Tibial artery (tissue), 4 donors: ENCODE data around the gene SLC7A6OS.
A peak's percentile ranks its signal among the peaks of the same experiment; 100 is the strongest.

Experiments
- DNase-seq, 2 donors: peaks; one replicate each; pipeline ENCODE4 v3.0.0-alpha.2; 2019
- H3K27ac ChIP-seq, 2 donors: fragments of 200-600 bp; sonication (generic) in 1 of 2; 1 replicate in 1 of 2; 2 replicates in 1 of 2; pipeline ENCODE4 v1.5.1; 2018 to 2019; ENCODE audit warnings: mild to moderate bottlenecking in 1 of 2
- H3K27me3 ChIP-seq, 2 donors: fragments of 200-600 bp; sonication (generic) in 1 of 2; one replicate each; pipeline versions ENCODE4 v1.5.1 to v1.6.0; 2016 to 2019
- H3K36me3 ChIP-seq, 3 donors: fragments of 200-600 bp; sonication (generic) in 2 of 3; one replicate each; pipeline ENCODE4 v1.5.1; 2016 to 2019; ENCODE audit warnings: mild to moderate bottlenecking in 2 of 3
- H3K4me1 ChIP-seq, 4 donors: fragments of 200-600 bp; sonication (generic) in 2 of 4; 1 replicate in 3 of 4; 2 replicates in 1 of 4; pipeline ENCODE4 v1.5.1; 2016 to 2019
- H3K4me3 ChIP-seq, 2 donors: fragments of 200-600 bp; sonication (generic) in 1 of 2; 1 replicate in 1 of 2; 2 replicates in 1 of 2; pipeline ENCODE4 v1.5.1; 2018 to 2019; ENCODE audit warnings: mild to moderate bottlenecking in 2 of 2
- H3K9me3 ChIP-seq, 3 donors: fragments of 200-600 bp; sonication (generic) in 1 of 3; one replicate each; pipeline ENCODE4 v1.5.1; 2016 to 2019
- CTCF ChIP-seq, 2 experiments: fragments of 200-600 bp in 1 of 2; fragments of 450-650 bp in 1 of 2; IDR thresholded peaks; one replicate each; pipeline ENCODE4 v1.5.1; 2017 to 2019; ENCODE audit warnings: antibody characterized with exemption in 2 of 2, mild to moderate bottlenecking in 1 of 2, moderate library complexity in 1 of 2
- intact Hi-C: fragments of 100-400 bp; cut with DNase I; formaldehyde crosslinking; loops from one replicate; pipeline ENCODE4 v1.15.0; 2023; ENCODE audit warnings: low total_unique reads

Gene SLC7A6OS

DNA sequence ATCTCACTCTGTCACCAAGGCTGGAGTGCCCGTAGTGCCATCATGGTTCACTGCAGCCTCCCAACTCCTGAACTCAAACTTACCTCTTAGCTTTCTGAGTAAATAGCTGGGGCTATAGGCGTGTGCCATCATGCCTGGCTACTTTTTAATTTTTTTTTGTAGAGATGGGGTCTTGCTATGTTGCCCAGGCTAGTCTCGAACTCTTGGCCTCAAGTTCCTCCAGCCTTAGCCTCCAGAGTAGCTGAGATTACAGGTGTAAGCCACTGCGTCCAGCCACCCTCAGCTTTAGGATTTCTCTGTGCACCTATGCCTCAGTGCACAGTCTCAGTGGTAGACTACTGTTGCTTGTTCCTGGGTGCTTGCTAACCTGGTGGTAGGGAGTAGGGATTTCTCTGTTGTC lies 41.0 kb downstream of the SLC7A6OS start:
- no peak for DNase-seq
- Histone ChIP-seq H3K4me1 (peaks cover 0 to 19% (median 12%) of the 10 kb centered on the region in 4 donors), H3K9me3 (no peaks in the 10 kb centered on the region), H3K27me3 (no peaks in the 10 kb centered on the region), H3K36me3 (peaks cover 9 to 20% (median 16%) of the 10 kb centered on the region in 3 donors), H3K4me3 (no peak overlapping the region), H3K27ac (no peak overlapping the region)
- no peak for TF ChIP-seq CTCF (IDR thresholded peaks at IDR 0.05)
- intact Hi-C loops: no loop called here

DNA sequence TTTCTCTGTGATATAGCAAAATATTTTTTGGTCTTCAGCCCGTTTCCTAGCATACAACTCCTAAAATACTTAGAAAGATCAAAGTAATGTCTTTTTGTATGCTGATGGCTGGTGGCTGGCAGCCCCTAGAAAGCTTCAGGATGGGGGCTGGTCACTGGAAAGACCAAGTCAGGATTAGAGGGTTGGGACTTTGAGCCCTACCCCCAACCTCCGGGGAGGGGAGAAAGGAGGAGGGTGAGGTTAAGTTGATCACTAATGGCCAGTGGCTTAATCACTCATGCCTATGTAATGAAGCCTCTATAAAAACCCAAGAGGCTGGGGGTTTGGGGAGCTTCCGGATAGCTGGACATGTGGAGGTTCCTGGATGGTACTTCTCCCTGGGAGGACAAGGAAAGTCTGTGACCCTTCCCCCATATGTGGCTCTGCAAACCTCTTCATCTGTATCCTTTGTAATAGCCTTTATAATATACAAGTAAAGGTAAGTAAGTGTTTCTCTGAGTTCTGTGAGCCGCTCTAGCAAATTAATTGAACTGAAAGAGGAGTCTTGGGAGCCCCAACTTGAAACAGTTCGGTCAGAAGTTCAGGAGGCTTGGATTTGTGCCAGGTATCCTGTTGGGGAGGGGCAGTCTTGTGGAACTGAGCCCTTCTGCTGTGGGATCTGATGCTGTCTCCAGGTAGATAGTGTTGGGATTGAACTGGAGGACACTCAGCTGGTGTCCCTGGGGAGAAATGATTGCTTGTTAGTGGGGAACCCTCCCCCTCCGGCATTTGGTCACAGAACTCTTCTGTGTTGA lies 42.9 kb downstream of the SLC7A6OS start:
- peaks cover 0 to 2% (median 0%) of the 10 kb centered on the region in 3 donors for H3K36me3 ChIP-seq
- no peaks in the 10 kb centered on the region for H3K27me3 ChIP-seq
- H3K4me3 ChIP-seq: no peak overlapping the region
- TF ChIP-seq CTCF (IDR thresholded peaks at IDR 0.05): no peak
- peaks cover 0 to 28% (median 17%) of the 10 kb centered on the region in 4 donors for H3K4me1 ChIP-seq
- H3K9me3 ChIP-seq: no peaks in the 10 kb centered on the region
- no peak for DNase-seq
- H3K27ac ChIP-seq: no peak overlapping the region
- intact Hi-C loops: no loop called here

DNA sequence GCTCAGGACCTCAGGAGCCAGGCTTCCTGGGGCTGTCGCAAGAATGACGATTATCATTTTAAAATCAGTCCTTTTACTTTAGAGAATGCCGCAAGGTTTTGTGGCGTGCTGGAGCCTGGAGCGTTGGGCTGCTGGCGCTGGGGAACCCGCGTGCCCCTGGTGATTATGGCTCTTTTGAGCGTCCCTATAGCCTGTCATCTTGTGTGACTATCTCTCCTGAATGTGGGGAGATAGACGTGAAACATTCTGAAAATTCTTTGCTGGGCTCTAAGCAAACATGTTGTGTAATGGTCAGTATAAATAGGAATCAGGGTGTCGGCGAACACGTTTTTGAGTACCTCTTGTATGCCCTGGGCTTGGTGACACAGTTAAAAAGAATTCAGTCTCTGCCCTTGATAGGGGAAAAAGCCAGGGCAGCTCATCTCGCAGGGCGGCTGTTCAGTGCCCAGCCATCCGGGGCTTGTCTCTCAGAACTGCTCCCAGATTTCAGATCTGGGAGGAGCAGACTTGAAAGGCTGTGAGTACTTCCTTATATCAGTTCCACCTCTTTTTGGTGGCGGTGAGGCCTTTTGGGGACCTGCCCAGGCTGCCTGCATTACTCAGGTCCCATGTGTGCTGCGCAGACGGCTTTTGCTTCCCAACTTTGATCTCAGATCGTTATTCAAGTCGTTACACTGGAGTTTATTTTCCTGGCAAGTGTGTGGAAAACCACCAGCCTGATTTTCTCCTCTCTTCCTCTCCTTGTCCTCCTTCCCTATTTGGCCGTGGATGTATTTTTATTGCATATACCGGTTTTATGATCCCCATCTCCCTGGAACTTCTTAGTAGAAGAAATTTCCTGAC lies 45.4 kb downstream of the SLC7A6OS start:
- H3K9me3 ChIP-seq: no peaks in the 10 kb centered on the region
- H3K4me3 ChIP-seq: peak overlapping the region; percentile 73 to 83
- peaks cover 2 to 5% (median 2%) of the 10 kb centered on the region in 3 donors for H3K36me3 ChIP-seq
- H3K27ac ChIP-seq: peak overlapping the region; percentile 89 to 96
- H3K27me3 ChIP-seq: no peaks in the 10 kb centered on the region
- no peak for TF ChIP-seq CTCF (IDR thresholded peaks at IDR 0.05)
- H3K4me1 ChIP-seq: peaks cover 0 to 31% (median 15%) of the 10 kb centered on the region in 4 donors
- intact Hi-C loops: loop anchor here (2.0 kb wide), 1 partner anchor 26 kb away; no protein-coding TSS in a partner anchor
- DNase-seq: peak; percentile 81 to 83

DNA sequence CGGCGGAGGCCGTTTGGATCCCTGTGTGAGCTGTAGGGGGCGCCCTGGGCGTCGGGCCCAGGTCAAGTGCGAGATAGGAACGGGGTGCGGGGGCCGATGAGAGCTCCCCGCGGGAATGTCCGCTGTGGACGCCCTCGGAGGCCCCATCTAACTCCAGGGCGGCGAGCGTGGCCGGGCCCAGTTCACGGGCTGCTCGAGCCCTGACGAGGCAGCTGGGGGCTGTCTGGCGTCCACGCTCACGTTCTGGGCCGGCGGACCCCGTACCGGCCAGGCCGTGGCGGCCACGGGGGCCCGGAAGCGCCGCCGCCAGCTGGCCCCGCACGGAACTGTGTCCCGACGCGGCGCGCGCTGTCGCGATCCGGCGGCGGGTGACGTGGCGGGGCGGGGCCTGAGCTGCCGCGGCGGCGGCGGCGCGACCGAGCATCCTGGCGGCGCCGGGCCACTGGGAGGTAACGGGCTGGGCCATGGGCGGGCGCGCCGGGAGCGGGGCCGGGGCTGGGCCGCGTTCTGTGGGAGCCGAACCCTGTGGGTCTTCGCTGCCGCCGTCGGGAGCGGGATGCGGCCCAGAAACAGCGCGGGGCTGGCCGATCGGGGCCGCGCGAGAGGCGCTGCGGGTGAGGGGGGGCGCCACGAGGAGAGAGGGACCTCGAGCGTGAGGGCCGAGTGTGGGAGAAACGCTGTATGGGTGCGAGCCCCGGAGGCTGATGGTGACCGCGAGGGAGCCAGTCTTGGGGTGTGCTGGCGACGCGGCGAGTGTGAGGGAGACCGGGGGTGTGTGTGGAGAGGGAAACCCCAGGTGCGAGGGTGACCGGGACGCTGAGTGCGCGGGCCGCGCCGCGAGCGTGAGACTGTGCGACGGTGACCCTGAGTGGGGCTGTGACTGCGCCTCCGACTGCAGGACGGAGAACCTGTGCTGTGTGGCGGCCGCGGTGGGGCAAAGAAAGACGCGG lies 46.3 kb downstream of the SLC7A6OS start, which contains the start of gene SLC7A6:
Gene SLC7A6 (plus strand): TSS at position 399 of the 950 bp plus-strand sequence. CDS start 10,201 bp downstream, outside the sequence.
- Histone ChIP-seq H3K9me3 (no peaks in the 10 kb centered on the region), H3K27ac (peak within 1 kb of the TSS; percentile 89 to 96), H3K27me3 (no peaks in the 10 kb centered on the region), H3K36me3 (peaks cover 11 to 14% (median 11%) of the 10 kb centered on the region in 3 donors), H3K4me1 (peaks cover 0 to 31% (median 15%) of the 10 kb centered on the region in 4 donors), H3K4me3 (peak within 1 kb of the TSS; percentile 73 to 83)
- intact Hi-C loops: loop anchor here (1.0 to 2.0 kb wide), 2 partner anchors 26 to 46 kb away; partner anchors contain the start of gene SLC7A6OS
- TF ChIP-seq CTCF (IDR thresholded peaks at IDR 0.05): peak; percentile 57 to 75
- DNase-seq: peak; percentile 72 to 84
